ENCODE results near the gene SLC12A8. TPM values are rescaled to one million over a fixed set of nuclear protein-coding genes. Genes with fewer than 3 reads are reported as not detected.

SLC12A8 gene
- total and polyA plus RNA-seq, 9 of the 15 experiments (the other 6 are each of a cell fraction or from before 2014, with no cell fraction given) = 0.04 to 0.33 (median 0.09) TPM; not detected in 4

DNA sequence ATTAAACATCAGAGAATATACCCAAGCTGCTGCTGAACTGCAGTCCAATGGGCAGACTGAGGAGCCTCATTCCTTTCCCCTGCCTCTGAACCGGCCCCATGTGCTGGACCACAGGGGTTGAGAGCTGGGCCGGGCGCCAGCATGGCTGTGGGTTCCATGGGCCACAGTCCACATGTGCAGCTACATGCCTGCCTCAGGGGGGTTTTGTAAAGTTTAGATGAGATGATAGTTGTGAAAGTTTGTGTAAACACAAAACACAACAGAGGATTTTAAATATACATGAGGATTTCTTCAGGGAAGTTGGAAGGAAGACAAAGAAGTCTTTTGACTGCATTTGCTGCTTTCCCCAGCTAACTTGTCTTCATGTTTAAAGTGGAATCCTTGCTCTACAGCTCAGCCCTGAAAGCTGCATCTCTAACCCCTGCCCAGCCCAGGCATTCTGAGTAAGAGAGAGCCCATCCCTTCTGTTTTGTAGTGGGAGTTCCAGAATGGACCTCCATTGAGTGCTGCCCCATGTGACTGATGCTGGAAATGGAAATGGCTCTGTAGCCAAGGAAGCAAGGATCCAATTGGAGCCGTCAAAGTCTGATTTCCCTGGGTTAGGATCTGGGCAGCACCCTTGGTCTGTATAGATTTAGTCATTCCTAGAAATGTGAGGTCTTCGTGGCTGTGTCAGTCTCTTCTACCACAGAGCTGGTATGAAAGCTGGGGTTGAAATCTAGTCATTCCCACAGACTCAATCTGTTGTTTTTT, 17.5 kb downstream of the SLC12A8 start:
- Histone ChIP-seq H3K27me3 (ENCODE audit: control insufficient read depth in 2 of 2, insufficient read depth in 2 of 2, low read length in 2 of 2) (peaks cover 5 to 44% of the 10 kb centered on the region in 2 experiments; a peak in 4 of 5 replicates), H4K20me1 (replicated peaks; ENCODE audit: control insufficient read depth, insufficient read depth, low read length) (no peaks in the 10 kb centered on the region), H3K27ac (ENCODE audit: extremely low read depth, low read depth, low read length) (no peak overlapping the region), H3K4me3 (no peak overlapping the region), H3K9me3 (replicated peaks; ENCODE audit: control insufficient read depth, insufficient read depth, low read depth, low read length) (no peaks in the 10 kb centered on the region), H2AFZ (ENCODE audit: low read depth, low read length) (no peak overlapping the region), H3K36me3 (ENCODE audit: control insufficient read depth, insufficient read depth, low read length) (no peaks in the 10 kb centered on the region), H3K9me1 (ENCODE audit: control insufficient read depth, insufficient read depth, low read length) (no peaks in the 10 kb centered on the region), H3K4me2 (ENCODE audit: insufficient read depth, low read length) (no peak overlapping the region), H3K9ac (ENCODE audit: insufficient read depth in 1 of 2, low read depth in 2 of 2, low read length in 2 of 2) (no peak overlapping the region), H3K4me1 (replicated peaks in 1 of 2; ENCODE audit: control insufficient read depth in 2 of 2, insufficient read depth in 2 of 2, low read length in 2 of 2) (no peaks in the 10 kb centered on the region; a peak in 1 of 5 replicates), H3K79me2 (ENCODE audit: control insufficient read depth, insufficient read depth, low read length) (no peaks in the 10 kb centered on the region)
- WGBS (ENCODE audit: insufficient coverage, low coverage, missing lambda C conversion rate) = 0% methylated on average over 4 of the region's 5 CpGs
- POLR2A ChIA-PET = interaction anchor here (0.7 to 2.0 kb wide), 3 partner anchors 8 to 85 kb away, joined by 3 to 7 read pairs (median 6); no protein-coding TSS in a partner anchor
- CTCF ChIA-PET (ENCODE audit: low intra/inter-chr PET ratio) = no interaction called here
- no peak for TF ChIP-seq ADNP (tag; IDR thresholded peaks at IDR 0.05)
- TF ChIP-seq ZNF184 (CRISPR knock-in tag; IDR thresholded peaks at IDR 0.05) = no peak
- no peak for TF ChIP-seq PRPF4 (IDR thresholded peaks at IDR 0.05; ENCODE audit: insufficient read depth, low read depth, low read length, poor library complexity, severe bottlenecking)
- TF ChIP-seq PHTF2 (CRISPR knock-in tag; IDR thresholded peaks at IDR 0.05) = no peak
- TF ChIP-seq, protein P1, sequence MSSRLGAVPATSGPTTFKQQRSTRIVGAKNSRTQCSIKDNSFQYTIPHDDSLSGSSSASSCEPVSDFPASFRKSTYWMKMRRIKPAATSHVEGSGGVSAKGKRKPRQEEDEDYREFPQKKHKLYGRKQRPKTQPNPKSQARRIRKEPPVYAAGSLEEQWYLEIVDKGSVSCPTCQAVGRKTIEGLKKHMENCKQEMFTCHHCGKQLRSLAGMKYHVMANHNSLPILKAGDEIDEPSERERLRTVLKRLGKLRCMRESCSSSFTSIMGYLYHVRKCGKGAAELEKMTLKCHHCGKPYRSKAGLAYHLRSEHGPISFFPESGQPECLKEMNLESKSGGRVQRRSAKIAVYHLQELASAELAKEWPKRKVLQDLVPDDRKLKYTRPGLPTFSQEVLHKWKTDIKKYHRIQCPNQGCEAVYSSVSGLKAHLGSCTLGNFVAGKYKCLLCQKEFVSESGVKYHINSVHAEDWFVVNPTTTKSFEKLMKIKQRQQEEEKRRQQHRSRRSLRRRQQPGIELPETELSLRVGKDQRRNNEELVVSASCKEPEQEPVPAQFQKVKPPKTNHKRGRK (tag; IDR thresholded peaks at IDR 0.05) = no peak
- TF ChIP-seq, protein P2, sequence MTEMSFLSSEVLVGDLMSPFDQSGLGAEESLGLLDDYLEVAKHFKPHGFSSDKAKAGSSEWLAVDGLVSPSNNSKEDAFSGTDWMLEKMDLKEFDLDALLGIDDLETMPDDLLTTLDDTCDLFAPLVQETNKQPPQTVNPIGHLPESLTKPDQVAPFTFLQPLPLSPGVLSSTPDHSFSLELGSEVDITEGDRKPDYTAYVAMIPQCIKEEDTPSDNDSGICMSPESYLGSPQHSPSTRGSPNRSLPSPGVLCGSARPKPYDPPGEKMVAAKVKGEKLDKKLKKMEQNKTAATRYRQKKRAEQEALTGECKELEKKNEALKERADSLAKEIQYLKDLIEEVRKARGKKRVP (CRISPR knock-in tag; IDR thresholded peaks at IDR 0.05) = no peak
- no peak for TF ChIP-seq NELFE (IDR thresholded peaks at IDR 0.05; ENCODE audit: insufficient read depth, insufficient read length)
- no peak for TF ChIP-seq CBFA2T2 (conservative IDR thresholded peaks at IDR 0.05)
- no peak for TF ChIP-seq PURB (CRISPR knock-in tag; IDR thresholded peaks at IDR 0.05; ENCODE audit: low read depth)
- no peak for TF ChIP-seq DDX20 (tag; IDR thresholded peaks at IDR 0.05; ENCODE audit: low read depth)
- in situ Hi-C loops (cut with MboI) = no loop called here
- ATAC-seq (no peak), FAIRE-seq (no peak), DNase-seq (ENCODE audit: extremely low read depth in 1 of 4, low spot score in 3 of 4) (no peak)
- no TSS peak for BruUV-seq (replicated peaks)
- intact Hi-C loops (cut with micrococcal nuclease) = no loop called here
